Measurements from ENCODE around the gene TMEM50B. TPM values are rescaled to one million over a fixed set of nuclear protein-coding genes. Genes with fewer than 3 reads are reported as not detected.

The TMEM50B gene
- total and polyA plus RNA-seq, 2 of the 8 experiments (the other 6 are each of a cell fraction or from before 2014, with no cell fraction given): 16.8 to 20.5 TPM

- TF ChIP-seq JUN (IDR thresholded peaks at IDR 0.05; ENCODE audit: low read depth, low read length): no peak
Observed at GRCh38 chr21:33428669-33429068, 51.1 kb downstream of the TMEM50B start (continued).
